ENCODE measurements around the gene PRDM8.

The PRDM8 gene

DNA sequence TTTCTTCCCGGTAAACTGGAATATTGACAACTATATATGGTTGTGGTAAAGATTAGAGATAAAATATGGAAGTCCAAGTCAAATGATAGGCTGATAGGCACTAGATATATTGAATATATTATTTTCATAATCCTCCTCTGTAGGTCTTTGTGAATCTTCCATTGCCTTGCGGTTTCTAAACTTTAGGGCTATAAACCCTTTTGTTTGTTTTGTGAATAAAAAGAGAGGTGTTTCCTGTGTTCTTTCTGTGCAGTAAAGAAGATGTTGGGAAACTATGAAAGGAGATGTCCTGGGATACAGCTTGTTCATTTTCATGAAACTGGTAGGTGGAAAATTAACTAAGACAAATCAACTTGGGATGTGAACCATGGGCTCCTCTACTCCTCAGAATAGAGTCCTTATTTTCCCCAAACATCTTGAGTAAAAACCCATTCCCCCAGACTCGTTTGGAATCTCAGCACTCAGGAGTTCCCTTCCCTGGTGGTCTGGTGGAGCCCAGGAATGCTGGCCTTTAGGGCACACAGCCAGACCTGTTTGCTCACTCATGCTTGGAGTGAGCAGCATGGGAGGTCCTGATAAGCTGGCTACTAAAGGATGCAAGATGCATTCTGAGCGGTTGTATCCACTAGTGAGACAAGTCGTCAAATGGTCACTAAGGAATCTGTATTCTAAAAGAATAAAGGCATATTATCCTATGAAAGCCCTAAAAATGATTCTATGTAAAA, 22.2 kb downstream of the PRDM8 start:
- no peak overlapping the region for H3K4me3 ChIP-seq (ENCODE audit: low read depth, low read length)
- no peak overlapping the region for H3K27ac ChIP-seq (ENCODE audit: extremely low read depth, low read depth, low read length)
- no peaks in the 10 kb centered on the region for H3K4me1 ChIP-seq (ENCODE audit: control insufficient read depth, insufficient read depth, low read length)
- ChIA-PET CTCF (interaction anchor here (0.7 to 2.6 kb wide), 11 partner anchors 8 to 820 kb away, joined by 3 to 12 read pairs (median 3); partner anchors contain the start of gene CFAP299), POLR2A (interaction anchor here (1.8 kb wide), 1 partner anchor 47 kb away, joined by 5 read pairs; the partner anchor contains the start of gene FGF5)
- TF ChIP-seq PRDM1 (tag by site-specific recombination; IDR thresholded peaks at IDR 0.05) (no peak), ZNF10 (tag by site-specific recombination; IDR thresholded peaks at IDR 0.05) (no peak), ZIC2 (tag by site-specific recombination; IDR thresholded peaks at IDR 0.05) (peak; percentile 46), ZNF394 (tag by site-specific recombination; IDR thresholded peaks at IDR 0.05; ENCODE audit: borderline replicate concordance) (no peak), ZNF16 (tag by site-specific recombination; IDR thresholded peaks at IDR 0.05; ENCODE audit: low read depth) (no peak), BCL6B (tag by site-specific recombination; IDR thresholded peaks at IDR 0.05) (no peak), ZBTB8A (tag by site-specific recombination; IDR thresholded peaks at IDR 0.05) (no peak), ATF2 (tag by site-specific recombination; IDR thresholded peaks at IDR 0.05; ENCODE audit: low read depth) (no peak), ZBTB20 (tag by site-specific recombination; IDR thresholded peaks at IDR 0.05) (peak; percentile 58), YY1 (tag by site-specific recombination; IDR thresholded peaks at IDR 0.05) (no peak), ZNF2 (tag by site-specific recombination; IDR thresholded peaks at IDR 0.05) (no peak), ZBTB48 (tag by site-specific recombination; IDR thresholded peaks at IDR 0.05) (no peak), ZNF426 (tag by site-specific recombination; IDR thresholded peaks at IDR 0.05) (no peak), GLIS1 (tag by site-specific recombination; IDR thresholded peaks at IDR 0.05) (peak; percentile 59), ZNF629 (tag by site-specific recombination; IDR thresholded peaks at IDR 0.05) (no peak), ZNF280C (tag by site-specific recombination; IDR thresholded peaks at IDR 0.05) (no peak)
- TF ChIP-seq, protein P1, sequence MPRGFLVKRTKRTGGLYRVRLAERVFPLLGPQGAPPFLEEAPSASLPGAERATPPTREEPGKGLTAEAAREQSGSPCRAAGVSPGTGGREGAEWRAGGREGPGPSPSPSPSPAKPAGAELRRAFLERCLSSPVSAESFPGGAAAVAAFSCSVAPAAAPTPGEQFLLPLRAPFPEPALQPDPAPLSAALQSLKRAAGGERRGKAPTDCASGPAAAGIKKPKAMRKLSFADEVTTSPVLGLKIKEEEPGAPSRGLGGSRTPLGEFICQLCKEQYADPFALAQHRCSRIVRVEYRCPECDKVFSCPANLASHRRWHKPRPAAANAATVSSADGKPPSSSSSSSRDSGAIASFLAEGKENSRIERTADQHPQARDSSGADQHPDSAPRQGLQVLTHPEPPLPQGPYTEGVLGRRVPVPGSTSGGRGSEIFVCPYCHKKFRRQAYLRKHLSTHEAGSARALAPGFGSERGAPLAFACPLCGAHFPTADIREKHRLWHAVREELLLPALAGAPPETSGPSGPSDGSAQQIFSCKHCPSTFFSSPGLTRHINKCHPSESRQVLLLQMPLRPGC (tag by site-specific recombination; IDR thresholded peaks at IDR 0.05), result no peak
- TF ChIP-seq, protein P2, sequence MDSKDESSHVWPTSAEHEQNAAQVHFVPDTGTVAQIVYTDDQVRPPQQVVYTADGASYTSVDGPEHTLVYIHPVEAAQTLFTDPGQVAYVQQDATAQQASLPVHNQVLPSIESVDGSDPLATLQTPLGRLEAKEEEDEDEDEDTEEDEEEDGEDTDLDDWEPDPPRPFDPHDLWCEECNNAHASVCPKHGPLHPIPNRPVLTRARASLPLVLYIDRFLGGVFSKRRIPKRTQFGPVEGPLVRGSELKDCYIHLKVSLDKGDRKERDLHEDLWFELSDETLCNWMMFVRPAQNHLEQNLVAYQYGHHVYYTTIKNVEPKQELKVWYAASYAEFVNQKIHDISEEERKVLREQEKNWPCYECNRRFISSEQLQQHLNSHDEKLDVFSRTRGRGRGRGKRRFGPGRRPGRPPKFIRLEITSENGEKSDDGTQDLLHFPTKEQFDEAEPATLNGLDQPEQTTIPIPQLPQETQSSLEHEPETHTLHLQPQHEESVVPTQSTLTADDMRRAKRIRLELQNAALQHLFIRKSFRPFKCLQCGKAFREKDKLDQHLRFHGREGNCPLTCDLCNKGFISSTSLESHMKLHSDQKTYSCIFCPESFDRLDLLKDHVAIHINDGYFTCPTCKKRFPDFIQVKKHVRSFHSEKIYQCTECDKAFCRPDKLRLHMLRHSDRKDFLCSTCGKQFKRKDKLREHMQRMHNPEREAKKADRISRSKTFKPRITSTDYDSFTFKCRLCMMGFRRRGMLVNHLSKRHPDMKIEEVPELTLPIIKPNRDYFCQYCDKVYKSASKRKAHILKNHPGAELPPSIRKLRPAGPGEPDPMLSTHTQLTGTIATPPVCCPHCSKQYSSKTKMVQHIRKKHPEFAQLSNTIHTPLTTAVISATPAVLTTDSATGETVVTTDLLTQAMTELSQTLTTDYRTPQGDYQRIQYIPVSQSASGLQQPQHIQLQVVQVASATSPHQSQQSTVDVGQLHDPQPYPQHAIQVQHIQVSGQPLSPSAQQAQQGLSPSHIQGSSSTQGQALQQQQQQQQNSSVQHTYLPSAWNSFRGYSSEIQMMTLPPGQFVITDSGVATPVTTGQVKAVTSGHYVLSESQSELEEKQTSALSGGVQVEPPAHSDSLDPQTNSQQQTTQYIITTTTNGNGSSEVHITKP (tag by site-specific recombination; IDR thresholded peaks at IDR 0.05), result no peak
- TF ChIP-seq, protein P3, sequence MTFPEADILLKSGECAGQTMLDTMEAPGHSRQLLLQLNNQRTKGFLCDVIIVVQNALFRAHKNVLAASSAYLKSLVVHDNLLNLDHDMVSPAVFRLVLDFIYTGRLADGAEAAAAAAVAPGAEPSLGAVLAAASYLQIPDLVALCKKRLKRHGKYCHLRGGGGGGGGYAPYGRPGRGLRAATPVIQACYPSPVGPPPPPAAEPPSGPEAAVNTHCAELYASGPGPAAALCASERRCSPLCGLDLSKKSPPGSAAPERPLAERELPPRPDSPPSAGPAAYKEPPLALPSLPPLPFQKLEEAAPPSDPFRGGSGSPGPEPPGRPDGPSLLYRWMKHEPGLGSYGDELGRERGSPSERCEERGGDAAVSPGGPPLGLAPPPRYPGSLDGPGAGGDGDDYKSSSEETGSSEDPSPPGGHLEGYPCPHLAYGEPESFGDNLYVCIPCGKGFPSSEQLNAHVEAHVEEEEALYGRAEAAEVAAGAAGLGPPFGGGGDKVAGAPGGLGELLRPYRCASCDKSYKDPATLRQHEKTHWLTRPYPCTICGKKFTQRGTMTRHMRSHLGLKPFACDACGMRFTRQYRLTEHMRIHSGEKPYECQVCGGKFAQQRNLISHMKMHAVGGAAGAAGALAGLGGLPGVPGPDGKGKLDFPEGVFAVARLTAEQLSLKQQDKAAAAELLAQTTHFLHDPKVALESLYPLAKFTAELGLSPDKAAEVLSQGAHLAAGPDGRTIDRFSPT (tag by site-specific recombination; IDR thresholded peaks at IDR 0.05), result no peak
- no peaks in the 10 kb centered on the region for H3K9me3 ChIP-seq (ENCODE audit: control insufficient read depth, insufficient read depth, low read depth, low read length)
- H3K36me3 ChIP-seq (ENCODE audit: control insufficient read depth in 2 of 2, insufficient read depth in 1 of 2, low read length in 2 of 2), result no peaks in the 10 kb centered on the region
